ENCODE data around the gene SLC43A2.

- TF ChIP-seq, protein P1, sequence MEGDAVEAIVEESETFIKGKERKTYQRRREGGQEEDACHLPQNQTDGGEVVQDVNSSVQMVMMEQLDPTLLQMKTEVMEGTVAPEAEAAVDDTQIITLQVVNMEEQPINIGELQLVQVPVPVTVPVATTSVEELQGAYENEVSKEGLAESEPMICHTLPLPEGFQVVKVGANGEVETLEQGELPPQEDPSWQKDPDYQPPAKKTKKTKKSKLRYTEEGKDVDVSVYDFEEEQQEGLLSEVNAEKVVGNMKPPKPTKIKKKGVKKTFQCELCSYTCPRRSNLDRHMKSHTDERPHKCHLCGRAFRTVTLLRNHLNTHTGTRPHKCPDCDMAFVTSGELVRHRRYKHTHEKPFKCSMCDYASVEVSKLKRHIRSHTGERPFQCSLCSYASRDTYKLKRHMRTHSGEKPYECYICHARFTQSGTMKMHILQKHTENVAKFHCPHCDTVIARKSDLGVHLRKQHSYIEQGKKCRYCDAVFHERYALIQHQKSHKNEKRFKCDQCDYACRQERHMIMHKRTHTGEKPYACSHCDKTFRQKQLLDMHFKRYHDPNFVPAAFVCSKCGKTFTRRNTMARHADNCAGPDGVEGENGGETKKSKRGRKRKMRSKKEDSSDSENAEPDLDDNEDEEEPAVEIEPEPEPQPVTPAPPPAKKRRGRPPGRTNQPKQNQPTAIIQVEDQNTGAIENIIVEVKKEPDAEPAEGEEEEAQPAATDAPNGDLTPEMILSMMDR (IDR thresholded peaks at IDR 0.05), result no peak
- TF ChIP-seq EP300 (IDR thresholded peaks at IDR 0.05) (no peak), POLR2A (IDR thresholded peaks at IDR 0.05; ENCODE audit: low read depth) (no peak), POLR2AphosphoS5 (IDR thresholded peaks at IDR 0.05) (no peak)
These were observed 8.2 kb upstream of the SLC43A2 start for GRCh38 chr17:1636732-1637285.

Data from esophagus muscularis mucosa (tissue), 4 donors.